HEK293 (cell line): Measurements from ENCODE around the gene MRPS18A.

Source experiments
- CTCF ChIA-PET: fragments of 350-600 bp; formaldehyde crosslinking; extraction: SDS; loops from one replicate; lab custom pipeline; 2021; ENCODE audit warnings: antibody characterized with exemption; lab: Yijun Ruan, JAX
- POLR2A ChIA-PET: fragments of 300-600 bp; formaldehyde crosslinking; extraction: SDS; loops from one replicate; lab custom pipeline; 2020; ENCODE audit warnings: antibody characterized with exemption, inconsistent platforms; lab: Yijun Ruan, JAX
- H3K27ac ChIP-seq: fragments of 200-500 bp; sonication (Bioruptor generic); 2 replicates; pipeline ENCODE4 v1.5.1; 2014; ENCODE audit warnings: low read depth, low read length, control low read depth, inconsistent platforms; ENCODE audit errors: extremely low read depth
- H3K36me3 ChIP-seq, 2 experiments: fragments of 200-500 bp in 1 of 2; sonication (Bioruptor generic) in 1 of 2; 1 replicate in 1 of 2; 2 replicates in 1 of 2; pipeline ENCODE4 v1.5.1; 2014 to 2017; ENCODE audit warnings: inconsistent platforms in 2 of 2, low read length in 2 of 2; ENCODE audit not compliant: control insufficient read depth in 2 of 2, insufficient read depth in 1 of 2
- H3K4me1 ChIP-seq: fragments of 200-500 bp; sonication (Bioruptor generic); 2 replicates; pipeline ENCODE4 v1.5.1; 2014; ENCODE audit warnings: mild to moderate bottlenecking, low read length, inconsistent platforms; ENCODE audit not compliant: control insufficient read depth, insufficient read depth
- H3K4me3 ChIP-seq: 2 replicates; pipeline ENCODE4 v1.5.1; 2011; ENCODE audit warnings: low read depth, mild to moderate bottlenecking, control low read depth, low read length, moderate library complexity
- H3K9me3 ChIP-seq: fragments of 200-500 bp; sonication (Bioruptor generic); 2 replicates; pipeline ENCODE4 v1.5.1; 2014; ENCODE audit warnings: low read depth, low read length, inconsistent platforms; ENCODE audit not compliant: control insufficient read depth, insufficient read depth
- KLF10 ChIP-seq: fragments of 450-650 bp; IDR thresholded peaks from 2 replicates; pipeline ENCODE4 v1.5.1; 2018; ENCODE audit warnings: missing biosample characterization, mild to moderate bottlenecking, missing genetic modification characterization
- SALL2 ChIP-seq: fragments of 450-650 bp; formaldehyde crosslinking; IDR thresholded peaks from 2 replicates; pipeline ENCODE4 v1.5.0; 2017; ENCODE audit warnings: missing biosample characterization, mild to moderate bottlenecking, missing genetic modification characterization, borderline replicate concordance
- SCRT2 ChIP-seq: fragments of 450-650 bp; formaldehyde crosslinking; IDR thresholded peaks from 2 replicates; pipeline ENCODE4 v1.5.1; 2016; ENCODE audit warnings: missing biosample characterization, missing genetic modification characterization
- ZBTB1 ChIP-seq: fragments of 450-650 bp; formaldehyde crosslinking; IDR thresholded peaks from 2 replicates; pipeline ENCODE4 v1.5.1; 2016; ENCODE audit warnings: missing biosample characterization, missing genetic modification characterization
- ZIC2 ChIP-seq: fragments of 450-650 bp; formaldehyde crosslinking; IDR thresholded peaks from 2 replicates; pipeline ENCODE4 v1.5.1; 2016; ENCODE audit warnings: missing biosample characterization, missing genetic modification characterization
- ZNF350 ChIP-seq: fragments of 450-650 bp; formaldehyde crosslinking; IDR thresholded peaks from 2 replicates; pipeline ENCODE4 v1.5.0; 2017; ENCODE audit warnings: missing biosample characterization, mild to moderate bottlenecking, missing genetic modification characterization
- ZNF610 ChIP-seq: fragments of 450-650 bp; formaldehyde crosslinking; IDR thresholded peaks from 2 replicates; pipeline ENCODE4 v1.5.1; 2016; ENCODE audit warnings: missing biosample characterization, missing genetic modification characterization, borderline replicate concordance
- ZNF629 ChIP-seq: fragments of 450-650 bp; formaldehyde crosslinking; IDR thresholded peaks from 2 replicates; pipeline ENCODE4 v1.5.1; 2017; ENCODE audit warnings: missing biosample characterization, missing genetic modification characterization
- ZNF658 ChIP-seq: fragments of 450-650 bp; formaldehyde crosslinking; IDR thresholded peaks from 2 replicates; pipeline ENCODE4; 2016; ENCODE audit warnings: missing biosample characterization, missing genetic modification characterization
- ZNF664 ChIP-seq: fragments of 450-650 bp; formaldehyde crosslinking; IDR thresholded peaks from 2 replicates; pipeline ENCODE4 v1.5.1; 2016; ENCODE audit warnings: missing biosample characterization, missing genetic modification characterization
- ZSCAN16 ChIP-seq: fragments of 450-650 bp; formaldehyde crosslinking; IDR thresholded peaks from 2 replicates; pipeline ENCODE4 v1.5.1; 2016; ENCODE audit warnings: missing biosample characterization, missing genetic modification characterization
- TF ChIP-seq, protein P1 (sequence below): fragments of 450-650 bp; formaldehyde crosslinking; IDR thresholded peaks from 2 replicates; pipeline ENCODE4 v1.5.1; 2017; ENCODE audit warnings: missing biosample characterization, missing genetic modification characterization
- TF ChIP-seq, protein P2 (sequence below): fragments of 450-650 bp; formaldehyde crosslinking; optimal IDR thresholded peaks from 2 replicates; pipeline ENCODE3; 2016; ENCODE audit warnings: missing biosample characterization, mild to moderate bottlenecking, missing genetic modification characterization
- TF ChIP-seq, protein P3 (sequence below): fragments of 450-650 bp; formaldehyde crosslinking; IDR thresholded peaks from 2 replicates; pipeline ENCODE4 v1.5.1; 2016; ENCODE audit warnings: missing biosample characterization, missing genetic modification characterization, low read depth
- TF ChIP-seq, protein P4 (sequence below): fragments of 450-650 bp; formaldehyde crosslinking; IDR thresholded peaks from 2 replicates; pipeline ENCODE4 v1.5.1; 2017; ENCODE audit warnings: missing biosample characterization, missing genetic modification characterization
- TF ChIP-seq, protein P5 (sequence below): fragments of 450-650 bp; formaldehyde crosslinking; conservative IDR thresholded peaks from 2 replicates; pipeline ENCODE4 v1.5.1; 2016; ENCODE audit warnings: low read depth, missing biosample characterization, missing genetic modification characterization
- TF ChIP-seq, protein P6 (sequence below): fragments of 450-650 bp; formaldehyde crosslinking; IDR thresholded peaks from 2 replicates; pipeline ENCODE4 v1.5.1; 2016; ENCODE audit warnings: missing biosample characterization, missing genetic modification characterization

Gene MRPS18A

DNA sequence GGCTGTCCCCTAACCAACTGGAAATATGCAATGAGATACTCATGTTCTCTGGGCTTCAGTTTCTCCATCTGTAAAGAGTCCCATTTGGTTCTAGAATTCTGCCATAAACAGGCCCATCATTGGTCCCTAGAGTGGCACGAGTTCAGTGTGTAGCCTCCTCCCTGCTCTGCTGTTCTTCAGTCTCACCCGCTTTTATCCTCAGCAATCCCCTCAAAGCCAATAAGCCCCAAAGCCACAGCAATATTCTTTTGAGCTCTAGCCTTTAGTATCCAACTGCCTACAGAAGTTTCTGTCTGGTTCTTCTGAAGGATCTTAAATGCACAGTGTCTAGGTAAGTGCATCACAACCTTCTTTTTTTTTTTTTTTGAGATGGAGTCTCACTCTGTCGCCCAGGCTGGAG lies 9.8 kb upstream of the MRPS18A start:
- Histone ChIP-seq H3K4me1 (peaks cover 20% of the 10 kb centered on the region), H3K36me3 (no peaks in the 10 kb centered on the region), H3K27ac (no peak overlapping the region), H3K4me3 (no peak overlapping the region), H3K9me3 (no peaks in the 10 kb centered on the region)
- CTCF ChIA-PET, result no interaction called here
- POLR2A ChIA-PET, result no interaction called here
- no peak for TF ChIP-seq ZBTB1 (tag by site-specific recombination)
- TF ChIP-seq, protein P1, sequence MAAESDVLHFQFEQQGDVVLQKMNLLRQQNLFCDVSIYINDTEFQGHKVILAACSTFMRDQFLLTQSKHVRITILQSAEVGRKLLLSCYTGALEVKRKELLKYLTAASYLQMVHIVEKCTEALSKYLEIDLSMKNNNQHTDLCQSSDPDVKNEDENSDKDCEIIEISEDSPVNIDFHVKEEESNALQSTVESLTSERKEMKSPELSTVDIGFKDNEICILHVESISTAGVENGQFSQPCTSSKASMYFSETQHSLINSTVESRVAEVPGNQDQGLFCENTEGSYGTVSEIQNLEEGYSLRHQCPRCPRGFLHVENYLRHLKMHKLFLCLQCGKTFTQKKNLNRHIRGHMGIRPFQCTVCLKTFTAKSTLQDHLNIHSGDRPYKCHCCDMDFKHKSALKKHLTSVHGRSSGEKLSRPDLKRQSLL, result no peak
- no peak for TF ChIP-seq ZNF610 (tag by site-specific recombination)
- TF ChIP-seq ZNF350 (tag by site-specific recombination), result no peak
- no peak for TF ChIP-seq ZNF658
- TF ChIP-seq, protein P2, sequence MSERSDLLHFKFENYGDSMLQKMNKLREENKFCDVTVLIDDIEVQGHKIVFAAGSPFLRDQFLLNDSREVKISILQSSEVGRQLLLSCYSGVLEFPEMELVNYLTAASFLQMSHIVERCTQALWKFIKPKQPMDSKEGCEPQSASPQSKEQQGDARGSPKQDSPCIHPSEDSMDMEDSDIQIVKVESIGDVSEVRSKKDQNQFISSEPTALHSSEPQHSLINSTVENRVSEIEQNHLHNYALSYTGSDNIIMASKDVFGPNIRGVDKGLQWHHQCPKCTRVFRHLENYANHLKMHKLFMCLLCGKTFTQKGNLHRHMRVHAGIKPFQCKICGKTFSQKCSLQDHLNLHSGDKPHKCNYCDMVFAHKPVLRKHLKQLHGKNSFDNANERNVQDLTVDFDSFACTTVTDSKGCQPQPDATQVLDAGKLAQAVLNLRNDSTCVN (tag by site-specific recombination), result no peak
- no peak for TF ChIP-seq ZSCAN16 (tag by site-specific recombination)
- TF ChIP-seq SALL2 (tag by site-specific recombination), result no peak

DNA sequence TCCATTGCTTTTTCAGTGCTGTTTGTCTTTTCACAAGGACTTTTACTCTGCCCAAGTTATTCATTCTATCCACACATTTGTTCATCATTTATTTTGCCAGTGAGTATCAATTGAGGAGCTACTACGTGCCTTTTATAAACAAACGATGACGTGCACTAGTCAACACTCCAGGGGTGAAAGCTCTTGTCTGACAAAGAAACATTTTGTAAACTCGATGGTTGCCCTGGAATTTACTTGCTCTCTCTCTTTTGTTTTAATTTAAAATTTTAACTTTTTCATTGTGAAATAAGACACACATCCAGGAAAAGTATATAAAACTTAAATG lies 8.3 kb upstream of the MRPS18A start:
- TF ChIP-seq ZNF664, result peak; percentile 81
- TF ChIP-seq, protein P3, sequence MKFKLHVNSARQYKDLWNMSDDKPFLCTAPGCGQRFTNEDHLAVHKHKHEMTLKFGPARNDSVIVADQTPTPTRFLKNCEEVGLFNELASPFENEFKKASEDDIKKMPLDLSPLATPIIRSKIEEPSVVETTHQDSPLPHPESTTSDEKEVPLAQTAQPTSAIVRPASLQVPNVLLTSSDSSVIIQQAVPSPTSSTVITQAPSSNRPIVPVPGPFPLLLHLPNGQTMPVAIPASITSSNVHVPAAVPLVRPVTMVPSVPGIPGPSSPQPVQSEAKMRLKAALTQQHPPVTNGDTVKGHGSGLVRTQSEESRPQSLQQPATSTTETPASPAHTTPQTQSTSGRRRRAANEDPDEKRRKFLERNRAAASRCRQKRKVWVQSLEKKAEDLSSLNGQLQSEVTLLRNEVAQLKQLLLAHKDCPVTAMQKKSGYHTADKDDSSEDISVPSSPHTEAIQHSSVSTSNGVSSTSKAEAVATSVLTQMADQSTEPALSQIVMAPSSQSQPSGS (tag by site-specific recombination), result no peak
- no peaks in the 10 kb centered on the region for H3K9me3 ChIP-seq
- ChIA-PET POLR2A (interaction anchor here (1.2 to 1.7 kb wide), 2 partner anchors 8 to 29 kb away, joined by 3 to 5 read pairs; partner anchors contain the start of gene MRPS18A), CTCF (interaction anchor here (0.6 to 3.0 kb wide), 6 partner anchors 8 to 706 kb away, joined by 3 to 10 read pairs (median 4); partner anchors contain the start of genes MRPS18A and VEGFA)
- peaks cover 16% of the 10 kb centered on the region for H3K4me1 ChIP-seq
- no peaks in the 10 kb centered on the region for H3K36me3 ChIP-seq
- no peak overlapping the region for H3K27ac ChIP-seq
- H3K4me3 ChIP-seq, result no peak overlapping the region

DNA sequence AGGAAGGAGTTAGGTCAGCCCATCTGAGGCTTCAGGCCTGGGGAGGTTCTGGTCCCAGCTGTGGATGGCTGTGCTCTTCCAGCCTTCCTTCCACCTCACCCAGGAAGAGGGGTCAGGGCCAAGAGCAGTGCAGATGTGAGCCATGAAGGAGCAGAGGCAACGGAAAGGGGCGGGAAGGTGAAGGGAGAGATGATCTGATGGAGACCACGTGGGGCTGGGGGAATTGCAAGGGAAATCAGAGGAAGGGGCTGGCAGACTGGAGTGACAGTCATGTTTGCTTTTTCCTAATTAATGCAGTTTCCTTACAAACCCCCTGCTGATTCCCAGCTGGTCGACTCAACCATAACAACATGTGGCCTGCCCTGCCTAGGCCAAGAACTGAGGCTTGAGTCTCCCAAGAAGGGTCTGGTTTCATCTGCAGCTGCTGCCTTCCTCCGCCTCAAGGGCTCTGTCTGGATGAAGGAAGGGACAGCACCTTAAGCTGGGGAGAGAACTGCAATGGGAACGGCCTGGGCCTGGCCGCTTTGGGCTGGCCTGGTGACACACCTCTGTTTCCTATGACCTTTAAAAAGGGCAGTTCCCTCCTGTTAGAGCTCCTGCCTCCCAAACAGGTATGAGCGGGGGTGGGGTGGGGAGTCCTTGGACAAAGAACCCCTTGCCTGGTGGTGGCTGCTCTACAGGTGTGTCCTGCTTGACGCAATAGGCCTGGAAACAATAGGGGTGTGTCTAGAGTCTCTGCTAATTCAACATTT lies 7.8 kb upstream of the MRPS18A start:
- CTCF ChIA-PET, result interaction anchor here (0.6 to 3.0 kb wide), 4 partner anchors 11 to 707 kb away, joined by 3 to 10 read pairs (median 4); partner anchors contain the start of gene VEGFA
- POLR2A ChIA-PET, result interaction anchor here (1.2 to 1.7 kb wide), 2 partner anchors 8 to 29 kb away, joined by 3 to 5 read pairs; partner anchors contain the start of gene MRPS18A

More for the DNA sequence above, 7.8 kb upstream of the MRPS18A start:
- no peaks in the 10 kb centered on the region for H3K9me3 ChIP-seq
- H3K27ac ChIP-seq, result no peak overlapping the region; the same call in 1 of the 2 replicates
- H3K4me3 ChIP-seq, result no peak overlapping the region
- no peak for TF ChIP-seq KLF10 (tag by site-specific recombination)
- TF ChIP-seq, protein P4, sequence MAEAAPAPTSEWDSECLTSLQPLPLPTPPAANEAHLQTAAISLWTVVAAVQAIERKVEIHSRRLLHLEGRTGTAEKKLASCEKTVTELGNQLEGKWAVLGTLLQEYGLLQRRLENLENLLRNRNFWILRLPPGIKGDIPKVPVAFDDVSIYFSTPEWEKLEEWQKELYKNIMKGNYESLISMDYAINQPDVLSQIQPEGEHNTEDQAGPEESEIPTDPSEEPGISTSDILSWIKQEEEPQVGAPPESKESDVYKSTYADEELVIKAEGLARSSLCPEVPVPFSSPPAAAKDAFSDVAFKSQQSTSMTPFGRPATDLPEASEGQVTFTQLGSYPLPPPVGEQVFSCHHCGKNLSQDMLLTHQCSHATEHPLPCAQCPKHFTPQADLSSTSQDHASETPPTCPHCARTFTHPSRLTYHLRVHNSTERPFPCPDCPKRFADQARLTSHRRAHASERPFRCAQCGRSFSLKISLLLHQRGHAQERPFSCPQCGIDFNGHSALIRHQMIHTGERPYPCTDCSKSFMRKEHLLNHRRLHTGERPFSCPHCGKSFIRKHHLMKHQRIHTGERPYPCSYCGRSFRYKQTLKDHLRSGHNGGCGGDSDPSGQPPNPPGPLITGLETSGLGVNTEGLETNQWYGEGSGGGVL (tag by site-specific recombination), result no peak
- TF ChIP-seq ZNF629 (tag by site-specific recombination), result 0 out of 2 replicates have a peak, but pooled peaks have one; percentile 5
- TF ChIP-seq, protein P5, sequence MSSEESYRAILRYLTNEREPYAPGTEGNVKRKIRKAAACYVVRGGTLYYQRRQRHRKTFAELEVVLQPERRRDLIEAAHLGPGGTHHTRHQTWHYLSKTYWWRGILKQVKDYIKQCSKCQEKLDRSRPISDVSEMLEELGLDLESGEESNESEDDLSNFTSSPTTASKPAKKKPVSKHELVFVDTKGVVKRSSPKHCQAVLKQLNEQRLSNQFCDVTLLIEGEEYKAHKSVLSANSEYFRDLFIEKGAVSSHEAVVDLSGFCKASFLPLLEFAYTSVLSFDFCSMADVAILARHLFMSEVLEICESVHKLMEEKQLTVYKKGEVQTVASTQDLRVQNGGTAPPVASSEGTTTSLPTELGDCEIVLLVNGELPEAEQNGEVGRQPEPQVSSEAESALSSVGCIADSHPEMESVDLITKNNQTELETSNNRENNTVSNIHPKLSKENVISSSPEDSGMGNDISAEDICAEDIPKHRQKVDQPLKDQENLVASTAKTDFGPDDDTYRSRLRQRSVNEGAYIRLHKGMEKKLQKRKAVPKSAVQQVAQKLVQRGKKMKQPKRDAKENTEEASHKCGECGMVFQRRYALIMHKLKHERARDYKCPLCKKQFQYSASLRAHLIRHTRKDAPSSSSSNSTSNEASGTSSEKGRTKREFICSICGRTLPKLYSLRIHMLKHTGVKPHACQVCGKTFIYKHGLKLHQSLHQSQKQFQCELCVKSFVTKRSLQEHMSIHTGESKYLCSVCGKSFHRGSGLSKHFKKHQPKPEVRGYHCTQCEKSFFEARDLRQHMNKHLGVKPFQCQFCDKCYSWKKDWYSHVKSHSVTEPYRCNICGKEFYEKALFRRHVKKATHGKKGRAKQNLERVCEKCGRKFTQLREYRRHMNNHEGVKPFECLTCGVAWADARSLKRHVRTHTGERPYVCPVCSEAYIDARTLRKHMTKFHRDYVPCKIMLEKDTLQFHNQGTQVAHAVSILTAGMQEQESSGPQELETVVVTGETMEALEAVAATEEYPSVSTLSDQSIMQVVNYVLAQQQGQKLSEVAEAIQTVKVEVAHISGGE (tag by site-specific recombination), result no peak
- peak; percentile 79 for TF ChIP-seq ZIC2 (tag by site-specific recombination)
- peak; percentile 92 for TF ChIP-seq SCRT2 (tag by site-specific recombination)
- TF ChIP-seq, protein P6, sequence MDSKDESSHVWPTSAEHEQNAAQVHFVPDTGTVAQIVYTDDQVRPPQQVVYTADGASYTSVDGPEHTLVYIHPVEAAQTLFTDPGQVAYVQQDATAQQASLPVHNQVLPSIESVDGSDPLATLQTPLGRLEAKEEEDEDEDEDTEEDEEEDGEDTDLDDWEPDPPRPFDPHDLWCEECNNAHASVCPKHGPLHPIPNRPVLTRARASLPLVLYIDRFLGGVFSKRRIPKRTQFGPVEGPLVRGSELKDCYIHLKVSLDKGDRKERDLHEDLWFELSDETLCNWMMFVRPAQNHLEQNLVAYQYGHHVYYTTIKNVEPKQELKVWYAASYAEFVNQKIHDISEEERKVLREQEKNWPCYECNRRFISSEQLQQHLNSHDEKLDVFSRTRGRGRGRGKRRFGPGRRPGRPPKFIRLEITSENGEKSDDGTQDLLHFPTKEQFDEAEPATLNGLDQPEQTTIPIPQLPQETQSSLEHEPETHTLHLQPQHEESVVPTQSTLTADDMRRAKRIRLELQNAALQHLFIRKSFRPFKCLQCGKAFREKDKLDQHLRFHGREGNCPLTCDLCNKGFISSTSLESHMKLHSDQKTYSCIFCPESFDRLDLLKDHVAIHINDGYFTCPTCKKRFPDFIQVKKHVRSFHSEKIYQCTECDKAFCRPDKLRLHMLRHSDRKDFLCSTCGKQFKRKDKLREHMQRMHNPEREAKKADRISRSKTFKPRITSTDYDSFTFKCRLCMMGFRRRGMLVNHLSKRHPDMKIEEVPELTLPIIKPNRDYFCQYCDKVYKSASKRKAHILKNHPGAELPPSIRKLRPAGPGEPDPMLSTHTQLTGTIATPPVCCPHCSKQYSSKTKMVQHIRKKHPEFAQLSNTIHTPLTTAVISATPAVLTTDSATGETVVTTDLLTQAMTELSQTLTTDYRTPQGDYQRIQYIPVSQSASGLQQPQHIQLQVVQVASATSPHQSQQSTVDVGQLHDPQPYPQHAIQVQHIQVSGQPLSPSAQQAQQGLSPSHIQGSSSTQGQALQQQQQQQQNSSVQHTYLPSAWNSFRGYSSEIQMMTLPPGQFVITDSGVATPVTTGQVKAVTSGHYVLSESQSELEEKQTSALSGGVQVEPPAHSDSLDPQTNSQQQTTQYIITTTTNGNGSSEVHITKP (tag by site-specific recombination), result peak; percentile 97
- H3K36me3 ChIP-seq, result no peaks in the 10 kb centered on the region
- H3K4me1 ChIP-seq, result peaks cover 16% of the 10 kb centered on the region
